Immature natural killer cell (primary cell): ENCODE results near the gene SH3GL1. TPM values are rescaled to one million over a fixed set of nuclear protein-coding genes. Genes with fewer than 3 reads are reported as not detected.

Experiments
- DNase-seq, 3 donors: peaks; one replicate each; pipeline ENCODE4 v3.0.0; 2022; ENCODE audit warnings: mixed read lengths in 1 of 3
- H3K27ac Mint-ChIP-seq, 6 donors: one replicate each; pipeline ENCODE4 v1.8.0; 2020; ENCODE audit warnings: mixed read lengths in 6 of 6, mild to moderate bottlenecking in 5 of 6, inconsistent platforms in 4 of 6, moderate library complexity in 3 of 6
- H3K27me3 Mint-ChIP-seq, 3 donors: one replicate each; pipeline ENCODE4 v1.8.0; 2020 to 2021; ENCODE audit warnings: low read depth in 3 of 3, mild to moderate bottlenecking in 3 of 3, mixed read lengths in 3 of 3, moderate library complexity in 3 of 3, inconsistent platforms in 1 of 3
- H3K36me3 Mint-ChIP-seq, 3 donors: one replicate each; pipeline ENCODE4 v1.8.0; 2020; ENCODE audit warnings: mixed read lengths in 3 of 3, inconsistent platforms in 2 of 3, mild to moderate bottlenecking in 2 of 3
- H3K4me1 Mint-ChIP-seq, 2 donors: one replicate each; pipeline ENCODE4 v1.8.0; 2020; ENCODE audit warnings: inconsistent platforms in 2 of 2, mild to moderate bottlenecking in 2 of 2, mixed read lengths in 2 of 2, moderate library complexity in 1 of 2
- H3K4me3 Mint-ChIP-seq, 5 donors: one replicate each; pipeline ENCODE4 v1.8.0; 2020; ENCODE audit warnings: mild to moderate bottlenecking in 5 of 5, mixed read lengths in 5 of 5, inconsistent platforms in 3 of 5, moderate library complexity in 3 of 5
- H3K9me3 Mint-ChIP-seq, 6 donors: one replicate each; pipeline ENCODE4 v1.8.0; 2020; ENCODE audit warnings: mild to moderate bottlenecking in 6 of 6, mixed read lengths in 6 of 6, inconsistent platforms in 4 of 6, moderate library complexity in 3 of 6
- polyA plus RNA-seq, 3 donors: library from polyadenylated mRNA; unstranded; fragments of 300-500 nt; fragmentation: Illumina TruSeq; gene quantifications; one replicate each; pipeline ENCODE4 v1.2.3, GENCODE V29; 2021

The SH3GL1 gene
- polyA plus RNA-seq, 3 donors from 2014 or later: 13.8 to 24.6 (median 18.4) TPM

DNA sequence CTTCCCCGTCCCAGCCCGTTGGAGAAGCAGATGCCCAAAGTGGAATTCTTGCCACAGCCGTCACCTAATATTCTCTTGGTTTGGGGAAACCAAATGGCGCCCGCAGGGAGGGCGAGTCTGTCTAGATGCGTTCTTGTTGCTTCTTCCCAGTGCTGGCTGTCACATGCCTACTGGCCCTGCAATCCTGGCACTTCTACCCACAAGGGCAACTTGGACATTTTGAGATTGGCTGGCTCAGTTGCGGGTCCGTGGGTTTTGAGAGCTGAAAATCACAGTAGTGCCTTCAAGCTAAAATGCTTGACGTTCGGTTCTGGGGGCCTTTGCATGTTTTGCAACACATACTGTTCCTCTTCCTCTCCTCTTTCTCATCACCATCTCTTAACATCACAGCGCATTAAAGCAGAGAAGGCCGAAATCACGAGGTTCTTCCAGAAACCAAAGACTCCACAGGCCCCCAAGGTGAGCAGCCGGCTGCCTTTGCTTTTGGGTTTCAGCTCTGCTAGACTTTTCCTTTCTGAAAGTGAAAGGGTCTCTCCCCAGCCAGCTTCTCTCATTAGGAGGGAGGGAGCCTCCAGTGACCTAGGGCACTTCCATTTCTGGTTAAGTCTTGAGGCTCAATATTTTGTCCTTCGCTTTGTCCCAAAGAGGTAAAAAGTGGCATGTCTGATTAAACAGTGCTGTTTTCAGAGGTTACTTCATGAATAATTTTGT, 23.2 kb upstream of the SH3GL1 start:
- H3K36me3 Mint-ChIP-seq: peaks cover 5 to 24% (median 11%) of the 10 kb centered on the region in 3 donors
- peaks cover 0 to 2% (median 0%) of the 10 kb centered on the region in 3 donors for H3K27me3 Mint-ChIP-seq
- no peaks in the 10 kb centered on the region for H3K4me1 Mint-ChIP-seq
- H3K9me3 Mint-ChIP-seq: no peaks in the 10 kb centered on the region
- no peak for DNase-seq
- no peak overlapping the region for H3K4me3 Mint-ChIP-seq
- no peak overlapping the region for H3K27ac Mint-ChIP-seq

GRCh38 chr19:4416268-4416667, 15.9 kb upstream of the SH3GL1 start:
- no peak for DNase-seq
- H3K27ac Mint-ChIP-seq: peak overlapping the region in 1 of 6 donors; percentile 48
- peaks cover 0 to 3% (median 0%) of the 10 kb centered on the region in 3 donors for H3K27me3 Mint-ChIP-seq
- peaks cover 0 to 4% (median 0%) of the 10 kb centered on the region in 3 donors for H3K36me3 Mint-ChIP-seq
- no peaks in the 10 kb centered on the region for H3K9me3 Mint-ChIP-seq
- H3K4me1 Mint-ChIP-seq: no peaks in the 10 kb centered on the region
- H3K4me3 Mint-ChIP-seq: no peak overlapping the region

- H3K4me1 Mint-ChIP-seq: no peaks in the 10 kb centered on the region
- H3K27me3 Mint-ChIP-seq: peaks cover 0 to 3% (median 0%) of the 10 kb centered on the region in 3 donors
- no peak overlapping the region for H3K4me3 Mint-ChIP-seq
- H3K27ac Mint-ChIP-seq: no peak overlapping the region
- H3K36me3 Mint-ChIP-seq: peaks cover 0 to 4% (median 0%) of the 10 kb centered on the region in 3 donors
- DNase-seq: no peak
- H3K9me3 Mint-ChIP-seq: no peaks in the 10 kb centered on the region
Observed at GRCh38 chr19:4415352-4415751, 15.0 kb upstream of the SH3GL1 start.

DNA sequence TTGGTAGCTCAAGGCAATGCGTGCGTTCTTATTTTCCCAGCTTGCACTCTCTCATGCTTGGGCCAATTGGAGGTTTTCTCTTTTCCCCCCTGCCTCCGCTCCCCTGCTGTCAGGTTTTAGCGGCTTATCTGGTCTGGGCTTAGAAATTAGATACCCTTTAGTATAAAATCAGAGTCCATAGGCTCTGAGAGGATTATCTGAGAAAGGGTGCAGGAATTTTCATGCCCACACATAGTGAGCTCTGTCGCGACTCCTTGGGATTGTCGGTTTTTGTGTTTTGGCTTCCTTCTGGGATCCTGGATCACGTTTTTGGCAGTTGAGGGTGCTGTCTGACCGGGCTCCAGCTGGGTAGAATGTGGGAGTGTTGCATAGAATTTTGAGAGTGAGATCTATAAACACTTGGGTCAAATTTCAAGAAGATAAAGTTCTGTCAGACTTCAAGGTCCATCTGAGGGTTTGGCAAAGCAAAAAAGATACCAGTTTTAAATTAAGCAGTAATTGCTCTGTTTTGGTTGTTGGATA, 14.5 kb upstream of the SH3GL1 start:
- peak overlapping the region in 2 of 6 donors; percentile 25 to 57 for H3K27ac Mint-ChIP-seq
- peaks cover 0 to 3% (median 0%) of the 10 kb centered on the region in 3 donors for H3K27me3 Mint-ChIP-seq
- peaks cover 0 to 4% (median 0%) of the 10 kb centered on the region in 3 donors for H3K36me3 Mint-ChIP-seq
- H3K4me3 Mint-ChIP-seq: no peak overlapping the region
- H3K9me3 Mint-ChIP-seq: no peaks in the 10 kb centered on the region
- H3K4me1 Mint-ChIP-seq: no peaks in the 10 kb centered on the region
- DNase-seq: no peak

GRCh38 chr19:4414144-4414799, 13.9 kb upstream of the SH3GL1 start:
- H3K36me3 Mint-ChIP-seq: peaks cover 0 to 4% (median 0%) of the 10 kb centered on the region in 3 donors
- no peak overlapping the region for H3K27ac Mint-ChIP-seq
- H3K27me3 Mint-ChIP-seq: peaks cover 0 to 3% (median 0%) of the 10 kb centered on the region in 3 donors
- no peak for DNase-seq
- H3K4me1 Mint-ChIP-seq: no peaks in the 10 kb centered on the region
- H3K9me3 Mint-ChIP-seq: no peaks in the 10 kb centered on the region
- no peak overlapping the region for H3K4me3 Mint-ChIP-seq

DNA sequence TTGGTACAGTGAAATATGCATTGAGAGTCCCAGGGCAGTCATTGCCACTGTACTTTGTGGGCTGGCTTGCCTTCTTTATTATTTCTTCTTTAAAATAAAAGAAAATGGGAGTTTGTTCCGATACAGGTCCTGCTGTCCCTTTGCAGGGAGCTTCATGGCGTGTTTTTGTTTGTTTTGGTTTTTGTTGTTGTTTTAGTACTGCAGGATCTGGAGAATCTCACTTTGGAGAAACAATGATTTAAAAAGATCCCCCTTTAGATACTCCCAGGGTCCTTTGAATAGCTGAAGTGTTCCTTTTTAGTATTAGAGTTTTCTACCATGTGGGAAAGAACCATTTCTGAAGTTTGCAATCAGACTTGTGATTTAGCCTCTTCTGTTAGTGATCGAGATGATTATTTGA, 13.2 kb upstream of the SH3GL1 start:
- H3K4me3 Mint-ChIP-seq: no peak overlapping the region
- no peak overlapping the region for H3K27ac Mint-ChIP-seq
- DNase-seq: no peak
- no peaks in the 10 kb centered on the region for H3K9me3 Mint-ChIP-seq
- peaks cover 0 to 3% (median 0%) of the 10 kb centered on the region in 3 donors for H3K27me3 Mint-ChIP-seq
- no peaks in the 10 kb centered on the region for H3K4me1 Mint-ChIP-seq
- H3K36me3 Mint-ChIP-seq: peaks cover 0 to 9% (median 0%) of the 10 kb centered on the region in 3 donors

- no peak overlapping the region for H3K27ac Mint-ChIP-seq
- peaks cover 0 to 6% of the 10 kb centered on the region in 2 donors for H3K4me1 Mint-ChIP-seq
- H3K9me3 Mint-ChIP-seq: no peaks in the 10 kb centered on the region
- peaks cover 0 to 1% (median 0%) of the 10 kb centered on the region in 3 donors for H3K27me3 Mint-ChIP-seq
- H3K36me3 Mint-ChIP-seq: peaks cover 0 to 9% (median 0%) of the 10 kb centered on the region in 3 donors
- no peak overlapping the region for H3K4me3 Mint-ChIP-seq
- DNase-seq: no peak
Observed at GRCh38 chr19:4409123-4409933, 9.0 kb upstream of the SH3GL1 start.

DNA sequence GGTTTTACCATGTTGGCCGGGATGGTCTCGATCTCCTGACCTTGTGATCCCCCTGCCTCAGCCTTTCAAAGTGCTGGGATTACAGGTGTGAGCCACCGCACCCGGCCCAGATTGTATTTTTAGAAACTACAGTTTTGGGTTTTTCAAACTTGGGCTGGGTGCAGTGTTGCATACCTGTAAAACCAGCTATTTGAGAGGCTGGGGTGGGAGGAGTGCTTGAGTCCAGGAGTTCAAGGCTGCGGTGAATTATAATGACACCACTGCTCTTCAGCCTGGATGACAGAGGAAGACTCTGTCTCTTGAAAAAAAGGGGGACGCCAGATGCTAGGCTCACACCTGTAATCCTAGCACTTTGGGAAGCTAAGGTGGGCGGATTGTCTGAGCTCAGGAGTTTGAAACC, 6.3 kb upstream of the SH3GL1 start:
- peaks cover 18 to 30% of the 10 kb centered on the region in 2 donors for H3K4me1 Mint-ChIP-seq
- no peaks in the 10 kb centered on the region for H3K9me3 Mint-ChIP-seq
- H3K27me3 Mint-ChIP-seq: peaks cover 3 to 6% (median 5%) of the 10 kb centered on the region in 3 donors
- H3K27ac Mint-ChIP-seq: no peak overlapping the region
- H3K36me3 Mint-ChIP-seq: peaks cover 0 to 6% (median 0%) of the 10 kb centered on the region in 3 donors
- H3K4me3 Mint-ChIP-seq: no peak overlapping the region
- DNase-seq: no peak

- H3K36me3 Mint-ChIP-seq: peaks cover 0 to 6% (median 0%) of the 10 kb centered on the region in 3 donors
- H3K27ac Mint-ChIP-seq: no peak overlapping the region
- H3K4me1 Mint-ChIP-seq: peaks cover 24 to 36% of the 10 kb centered on the region in 2 donors
- no peaks in the 10 kb centered on the region for H3K9me3 Mint-ChIP-seq
- no peak for DNase-seq
- H3K27me3 Mint-ChIP-seq: peaks cover 5 to 8% (median 8%) of the 10 kb centered on the region in 3 donors
- no peak overlapping the region for H3K4me3 Mint-ChIP-seq
Observed at GRCh38 chr19:4405977-4406376, 5.6 kb upstream of the SH3GL1 start.

DNA sequence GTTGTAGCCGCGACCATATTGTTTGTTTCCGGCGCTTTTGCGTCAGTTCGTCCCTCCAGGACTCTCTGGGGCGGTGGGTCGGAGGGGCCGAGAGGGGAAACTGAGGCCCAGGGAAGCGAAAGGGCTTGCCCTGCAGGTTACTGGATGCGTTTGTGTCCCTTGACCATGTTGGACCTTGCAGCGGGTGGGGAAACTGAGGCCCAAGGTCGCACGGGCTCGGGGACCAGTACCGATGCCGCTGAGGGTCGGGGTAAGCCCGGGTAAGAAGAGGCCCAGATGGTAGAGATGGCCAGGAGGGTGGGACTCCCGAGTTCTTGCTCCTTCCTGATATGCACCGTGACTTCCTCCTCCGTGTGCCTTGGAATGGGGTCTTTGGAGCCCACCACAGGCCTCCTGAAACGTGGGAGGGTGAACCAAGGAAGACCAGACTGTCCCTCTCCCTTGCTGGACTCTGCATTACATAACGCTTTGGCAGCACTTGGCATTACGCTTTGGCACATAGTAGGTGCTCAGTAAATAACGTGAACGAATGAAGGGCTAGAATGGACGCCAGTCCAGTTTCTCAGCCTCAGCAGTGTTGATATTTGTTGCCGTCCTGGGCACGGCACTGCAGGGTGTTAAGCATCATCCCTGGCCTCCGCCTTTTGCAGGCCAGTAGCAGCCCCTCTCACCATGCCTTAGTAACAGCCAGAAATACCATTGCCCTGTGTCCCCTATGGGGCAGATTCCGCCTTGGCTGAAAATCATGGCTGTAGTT, 2.8 kb upstream of the SH3GL1 start:
- DNase-seq: no peak
- no peaks in the 10 kb centered on the region for H3K9me3 Mint-ChIP-seq
- H3K27me3 Mint-ChIP-seq: peaks cover 10 to 13% (median 12%) of the 10 kb centered on the region in 3 donors
- H3K36me3 Mint-ChIP-seq: no peaks in the 10 kb centered on the region
- H3K4me3 Mint-ChIP-seq: peak overlapping the region; percentile 81 to 88 (median 83)
- H3K4me1 Mint-ChIP-seq: peaks cover 45 to 60% of the 10 kb centered on the region in 2 donors
- H3K27ac Mint-ChIP-seq: peak overlapping the region; percentile 79 to 99 (median 86)

DNA sequence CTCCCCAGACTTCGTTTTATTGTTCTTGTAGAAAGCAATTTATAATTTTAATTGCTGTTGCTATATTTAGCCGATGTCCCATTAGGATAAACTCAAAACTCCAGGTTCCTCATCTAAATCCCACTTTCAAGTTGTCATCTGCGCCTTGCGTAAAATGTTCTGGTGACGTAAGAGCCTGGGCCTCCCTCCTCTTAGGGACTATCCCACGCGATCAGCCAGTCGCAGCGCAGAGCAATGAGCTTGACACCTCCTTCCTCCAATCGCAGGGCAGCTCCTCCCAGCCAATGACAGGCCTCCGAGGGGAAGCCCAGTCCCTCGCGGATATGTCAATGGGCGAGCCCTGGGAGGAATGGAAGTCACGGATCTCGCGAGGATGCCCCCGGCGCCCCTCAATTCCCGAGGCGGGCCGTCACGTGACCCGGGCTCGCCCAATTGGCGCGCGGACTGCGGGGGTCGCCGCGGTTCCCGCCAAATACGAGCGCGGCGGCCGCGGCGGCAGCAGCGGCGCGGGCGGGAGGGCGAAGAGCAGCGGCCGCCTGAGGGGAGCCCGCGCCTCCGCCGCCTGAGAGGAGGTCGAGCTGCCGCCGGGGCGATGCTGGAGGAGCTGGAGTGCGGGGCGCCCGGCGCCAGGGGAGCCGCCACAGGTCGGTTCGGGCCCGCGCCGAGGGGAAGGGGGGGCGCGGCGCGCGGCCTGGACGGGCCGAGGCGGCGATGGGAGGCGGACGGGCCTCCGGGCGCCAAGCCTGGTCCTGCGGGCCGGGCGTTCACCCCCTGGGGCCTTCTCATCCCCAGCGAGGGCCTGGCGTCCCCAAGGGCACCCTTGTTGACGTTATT, 2.0 kb upstream of the SH3GL1 start, which contains the start of gene CHAF1A:
TSS of gene CHAF1A (plus strand) at position 470 of the 834 bp plus-strand sequence. CDS start at position 593, 123 bp downstream.
- peak; percentile 98 to 99 (median 99) for DNase-seq
- H3K27ac Mint-ChIP-seq: peak within 1 kb of the TSS; percentile 99 to 100 (median 99)
- peaks cover 10 to 13% (median 12%) of the 10 kb centered on the region in 3 donors for H3K27me3 Mint-ChIP-seq
- peaks cover 47 to 64% of the 10 kb centered on the region in 2 donors for H3K4me1 Mint-ChIP-seq
- H3K9me3 Mint-ChIP-seq: no peaks in the 10 kb centered on the region
- peak within 1 kb of the TSS; percentile 87 to 97 (median 90) for H3K4me3 Mint-ChIP-seq
- H3K36me3 Mint-ChIP-seq: no peaks in the 10 kb centered on the region

DNA sequence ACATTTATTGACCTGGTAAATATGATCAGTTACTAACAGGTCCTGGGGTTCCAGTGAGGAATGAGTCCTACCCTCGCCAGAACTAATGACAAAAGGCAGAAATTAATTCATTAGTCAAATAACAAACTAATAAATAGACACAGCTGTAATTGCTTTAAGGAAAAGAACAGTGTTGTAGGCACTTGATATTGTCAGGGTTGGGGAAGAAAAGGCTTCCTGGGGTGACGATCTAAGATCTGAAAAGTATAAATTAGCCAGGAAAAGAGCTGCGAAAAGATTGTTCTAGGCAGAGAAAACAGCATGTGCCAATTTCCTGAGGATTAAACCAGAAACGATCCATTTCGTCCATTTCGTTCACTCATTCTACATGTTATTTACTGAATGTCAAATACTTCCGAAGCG, 1.4 kb upstream of the SH3GL1 start:
- peak overlapping the region; percentile 87 to 97 (median 90) for H3K4me3 Mint-ChIP-seq
- H3K36me3 Mint-ChIP-seq: no peaks in the 10 kb centered on the region
- no peaks in the 10 kb centered on the region for H3K9me3 Mint-ChIP-seq
- DNase-seq: no peak
- H3K27ac Mint-ChIP-seq: peak overlapping the region; percentile 99 to 100 (median 99)
- peaks cover 10 to 13% (median 12%) of the 10 kb centered on the region in 3 donors for H3K27me3 Mint-ChIP-seq
- H3K4me1 Mint-ChIP-seq: peaks cover 52 to 70% of the 10 kb centered on the region in 2 donors
